ENCODE data around the gene BBS2.

The BBS2 gene

GRCh38 chr16:56462064-56462796 lies 57.6 kb downstream of the BBS2 start:
- Histone ChIP-seq H3K4me3 (ENCODE audit: low read depth, low read length) (no peak overlapping the region), H3K27ac (ENCODE audit: extremely low read depth, low read depth, low read length) (no peak overlapping the region), H3K4me1 (ENCODE audit: control insufficient read depth, insufficient read depth, low read length) (no peaks in the 10 kb centered on the region), H3K9me3 (ENCODE audit: control insufficient read depth, insufficient read depth, low read depth, low read length) (no peaks in the 10 kb centered on the region), H3K36me3 (ENCODE audit: control insufficient read depth in 2 of 2, insufficient read depth in 1 of 2, low read length in 2 of 2) (peaks cover 44 to 87% of the 10 kb centered on the region in 2 experiments)
- CTCF ChIA-PET: interaction anchor here (1.2 kb wide), 1 partner anchor 61 kb away, joined by 4 read pairs; no protein-coding TSS in a partner anchor
- POLR2A ChIA-PET: no interaction called here
- TF ChIP-seq FEZF1 (tag by site-specific recombination; IDR thresholded peaks at IDR 0.05) (no peak), RBAK (tag by site-specific recombination; IDR thresholded peaks at IDR 0.05) (no peak), YY1 (tag by site-specific recombination; IDR thresholded peaks at IDR 0.05) (no peak), GFI1B (tag by site-specific recombination; IDR thresholded peaks at IDR 0.05) (no peak), ZNF670 (tag by site-specific recombination; IDR thresholded peaks at IDR 0.05; ENCODE audit: low read depth) (no peak)

GRCh38 chr16:56460101-56460500 lies 59.7 kb downstream of the BBS2 start:
- H3K9me3 ChIP-seq (ENCODE audit: control insufficient read depth, insufficient read depth, low read depth, low read length): no peaks in the 10 kb centered on the region
- no peak overlapping the region for H3K4me3 ChIP-seq (ENCODE audit: low read depth, low read length)
- CTCF ChIA-PET: no interaction called here
- POLR2A ChIA-PET: interaction anchor here (1.4 kb wide), 1 partner anchor 9 kb away, joined by 6 read pairs; the partner anchor contains the start of genes NUDT21 and OGFOD1
- H3K27ac ChIP-seq (ENCODE audit: extremely low read depth, low read depth, low read length): no peak overlapping the region
- H3K36me3 ChIP-seq (ENCODE audit: control insufficient read depth in 2 of 2, insufficient read depth in 1 of 2, low read length in 2 of 2): peaks cover 55 to 87% of the 10 kb centered on the region in 2 experiments
- no peaks in the 10 kb centered on the region for H3K4me1 ChIP-seq (ENCODE audit: control insufficient read depth, insufficient read depth, low read length)
- TF ChIP-seq GLIS2 (tag by site-specific recombination; IDR thresholded peaks at IDR 0.05) (no peak), ZNF701 (tag by site-specific recombination; IDR thresholded peaks at IDR 0.05) (no peak), ZNF280C (tag by site-specific recombination; IDR thresholded peaks at IDR 0.05) (no peak), PBX3 (CRISPR knock-in tag; IDR thresholded peaks at IDR 0.05) (no peak), PRDM4 (tag by site-specific recombination; IDR thresholded peaks at IDR 0.05) (no peak), ZNF626 (tag by site-specific recombination; IDR thresholded peaks at IDR 0.05) (no peak), PRDM1 (tag by site-specific recombination; IDR thresholded peaks at IDR 0.05) (no peak), ZNF138 (tag by site-specific recombination; IDR thresholded peaks at IDR 0.05; ENCODE audit: borderline replicate concordance) (no peak), ZNF639 (tag by site-specific recombination; IDR thresholded peaks at IDR 0.05) (no peak), ZNF791 (tag by site-specific recombination; IDR thresholded peaks at IDR 0.05) (no peak), ZNF37A (tag by site-specific recombination; IDR thresholded peaks at IDR 0.05) (no peak), ZNF600 (tag by site-specific recombination; IDR thresholded peaks at IDR 0.05) (no peak), CTCF (tag by site-specific recombination; IDR thresholded peaks at IDR 0.05) (no peak), ZFP69B (tag by site-specific recombination; IDR thresholded peaks at IDR 0.05) (no peak), ZFP37 (tag by site-specific recombination; IDR thresholded peaks at IDR 0.05) (no peak)
